GM12892 (cell line): ENCODE measurements around the gene EDA.

Experiments
- DNase-seq: peaks from one replicate; pipeline ENCODE4 v3.0.0; 2011; ENCODE audit not compliant: insufficient read length
- FAIRE-seq: peaks from 2 replicates; lab custom pipeline; 2011; peaks lifted over from hg19 to GRCh38; lab: Jason Lieb, UNC
- POLR2A ChIP-seq: IDR thresholded peaks from 2 replicates; pipeline ENCODE4 v1.6.1; 2011; ENCODE audit warnings: low read depth, low read length, control low read depth
- POLR2AphosphoS5 ChIP-seq: IDR thresholded peaks from 2 replicates; pipeline ENCODE4 v1.6.1; 2011; ENCODE audit warnings: low read depth, low read length, control low read depth
- TAF1 ChIP-seq: IDR thresholded peaks from 2 replicates; pipeline ENCODE4 v1.6.1; 2011; ENCODE audit warnings: low read depth, mild to moderate bottlenecking, control low read depth, low read length, borderline replicate concordance

The EDA gene

DNA sequence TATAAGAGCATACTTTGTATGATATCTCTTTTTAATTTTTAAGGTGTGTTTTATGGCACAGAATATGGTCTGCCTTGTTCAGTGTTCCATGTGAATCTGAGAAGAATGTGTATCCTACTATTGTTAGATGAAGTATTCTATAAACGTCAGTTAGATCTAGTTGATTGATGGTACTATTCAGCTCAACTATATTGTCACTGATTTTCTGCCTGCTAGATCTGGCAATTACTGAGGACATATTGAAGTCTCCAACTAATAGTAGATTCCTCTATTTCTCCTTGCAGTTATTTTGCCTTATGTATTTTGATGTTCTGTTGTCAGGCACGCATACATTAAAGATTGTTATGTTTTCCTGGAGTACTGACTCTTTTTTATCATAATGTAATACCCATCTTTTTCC lies 394.1 kb downstream of the EDA start:
- DNase-seq (no peak), FAIRE-seq (no peak)
- no peak for TF ChIP-seq POLR2A
- no peak for TF ChIP-seq TAF1
- no peak for TF ChIP-seq POLR2AphosphoS5

DNA sequence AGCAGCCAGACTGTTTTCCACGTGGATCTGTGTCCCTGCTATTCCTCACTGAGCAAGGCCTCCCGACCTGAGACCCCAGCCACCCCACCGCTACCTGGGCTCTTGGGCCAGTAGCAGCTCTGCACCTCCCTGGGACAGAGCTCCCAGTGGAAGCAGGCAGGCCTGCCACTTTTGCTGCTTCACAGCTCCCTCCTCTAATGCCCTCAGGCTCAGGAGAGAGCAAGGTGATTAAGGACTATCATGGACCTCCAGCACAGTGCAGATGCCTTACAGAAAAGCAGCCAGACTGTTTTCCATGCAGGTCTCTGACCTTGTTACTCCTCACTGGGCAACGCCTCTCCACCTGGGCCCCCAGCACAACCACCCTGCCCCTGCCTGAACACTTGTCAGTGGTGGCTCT lies 396.8 kb downstream of the EDA start:
- no peak for FAIRE-seq
- DNase-seq: no peak
- TF ChIP-seq TAF1 (no peak), POLR2AphosphoS5 (no peak), POLR2A (no peak)

DNA sequence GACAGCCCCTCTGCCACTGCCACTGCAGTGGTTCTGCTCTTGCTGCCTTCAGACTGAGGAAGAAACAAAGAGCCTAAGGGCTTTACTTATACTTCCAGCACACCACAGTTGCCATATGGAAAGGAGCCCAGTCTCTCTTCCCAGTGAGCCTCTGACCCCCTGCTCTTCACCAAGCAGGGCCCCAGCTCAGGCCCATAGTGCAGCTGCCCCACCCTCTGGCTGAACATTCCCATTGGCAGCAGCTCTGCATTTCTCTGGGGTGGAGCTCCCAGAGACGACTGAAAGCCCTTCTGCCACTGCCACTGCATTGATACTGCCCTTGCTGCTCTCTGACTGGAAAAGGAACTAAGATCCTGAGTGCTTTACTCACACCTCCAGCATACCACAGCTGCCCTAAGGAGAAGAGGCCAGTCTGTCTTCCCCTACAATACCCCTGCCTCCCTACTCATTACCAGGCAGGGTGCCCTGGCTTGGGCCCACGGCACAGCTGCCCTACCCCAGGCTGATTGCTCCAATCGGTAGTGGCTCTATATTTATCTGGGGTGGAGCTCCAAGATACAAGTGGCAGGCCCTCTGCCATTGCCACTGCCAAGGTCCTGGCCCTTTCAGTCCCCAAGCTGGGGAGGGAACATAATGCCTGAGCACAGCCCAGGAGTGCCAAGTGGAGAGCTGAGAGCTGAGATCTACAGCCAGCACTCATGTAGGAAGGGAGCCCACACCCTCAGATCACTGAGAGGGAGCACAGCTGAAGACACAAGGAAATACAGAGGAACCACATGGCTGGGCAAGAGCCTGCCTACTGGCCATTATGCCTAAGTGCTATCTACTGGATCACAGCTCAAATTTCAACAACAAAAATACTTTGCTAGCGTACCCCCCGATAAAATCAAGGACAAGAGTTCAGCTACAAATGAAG lies 397.8 kb downstream of the EDA start:
- DNase-seq: no peak
- no peak for FAIRE-seq
- TF ChIP-seq POLR2A (no peak), TAF1 (no peak), POLR2AphosphoS5 (no peak)

DNA sequence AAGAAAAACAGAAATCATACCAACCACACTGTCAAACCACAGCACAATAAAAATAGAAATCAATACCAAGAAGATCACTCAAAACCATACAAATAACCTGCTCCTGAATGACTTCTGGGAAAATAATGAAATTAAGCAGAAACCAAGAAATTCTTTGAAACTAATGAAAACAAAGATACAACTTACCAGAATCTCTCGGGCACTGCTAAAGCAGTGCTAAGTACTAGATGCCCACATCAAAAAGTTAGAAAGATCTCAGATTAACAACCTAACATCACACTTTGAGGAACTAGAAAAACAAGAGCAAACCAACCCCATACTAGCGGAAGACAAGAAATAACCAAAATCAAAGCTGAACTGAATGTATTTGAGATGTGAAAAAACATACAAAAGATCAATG lies 400.6 kb downstream of the EDA start:
- no peak for TF ChIP-seq POLR2A
- no peak for TF ChIP-seq TAF1
- no peak for TF ChIP-seq POLR2AphosphoS5
- no peak for FAIRE-seq
- DNase-seq: no peak

DNA sequence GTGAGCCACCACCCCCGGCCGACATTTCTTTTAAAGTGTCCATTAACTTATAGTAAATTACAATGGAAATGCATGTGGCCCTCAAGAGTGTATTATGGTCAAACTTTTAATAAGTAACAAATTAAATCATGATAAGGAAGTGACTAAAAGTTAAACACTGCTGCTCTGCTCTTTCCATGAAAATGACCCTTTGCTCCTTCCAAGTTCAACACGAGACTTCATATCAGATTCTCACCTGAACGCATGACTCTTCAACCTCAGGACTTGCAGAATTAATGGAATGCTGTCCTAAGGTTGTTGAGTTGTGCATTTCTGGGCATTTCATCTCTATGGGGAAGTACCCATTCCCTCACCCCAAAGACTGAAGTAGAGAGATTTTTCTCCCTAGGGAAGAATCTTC lies 406.7 kb downstream of the EDA start:
- DNase-seq (no peak), FAIRE-seq (no peak)
- TF ChIP-seq TAF1 (no peak), POLR2AphosphoS5 (no peak), POLR2A (no peak)

DNA sequence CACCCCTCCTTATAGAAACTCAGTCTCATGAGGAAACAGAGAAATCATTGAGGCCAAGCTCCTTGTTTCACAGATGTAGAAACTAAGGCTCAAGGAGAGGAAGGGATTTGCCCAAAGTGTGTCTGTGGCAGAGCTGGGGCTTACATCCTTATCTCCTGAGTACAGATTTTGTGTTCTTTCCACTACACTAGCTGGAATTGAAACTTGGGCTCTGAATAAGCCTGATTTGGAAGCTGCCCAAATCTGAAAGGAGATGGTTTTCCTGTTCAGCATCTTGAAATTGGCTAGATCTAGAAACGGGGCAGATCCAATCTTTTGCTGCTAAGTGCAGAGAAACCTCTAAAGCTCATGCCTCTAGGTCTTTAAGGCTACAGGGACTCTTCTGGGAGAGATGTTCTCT lies 409.6 kb downstream of the EDA start:
- FAIRE-seq (no peak), DNase-seq (no peak)
- no peak for TF ChIP-seq TAF1

DNA sequence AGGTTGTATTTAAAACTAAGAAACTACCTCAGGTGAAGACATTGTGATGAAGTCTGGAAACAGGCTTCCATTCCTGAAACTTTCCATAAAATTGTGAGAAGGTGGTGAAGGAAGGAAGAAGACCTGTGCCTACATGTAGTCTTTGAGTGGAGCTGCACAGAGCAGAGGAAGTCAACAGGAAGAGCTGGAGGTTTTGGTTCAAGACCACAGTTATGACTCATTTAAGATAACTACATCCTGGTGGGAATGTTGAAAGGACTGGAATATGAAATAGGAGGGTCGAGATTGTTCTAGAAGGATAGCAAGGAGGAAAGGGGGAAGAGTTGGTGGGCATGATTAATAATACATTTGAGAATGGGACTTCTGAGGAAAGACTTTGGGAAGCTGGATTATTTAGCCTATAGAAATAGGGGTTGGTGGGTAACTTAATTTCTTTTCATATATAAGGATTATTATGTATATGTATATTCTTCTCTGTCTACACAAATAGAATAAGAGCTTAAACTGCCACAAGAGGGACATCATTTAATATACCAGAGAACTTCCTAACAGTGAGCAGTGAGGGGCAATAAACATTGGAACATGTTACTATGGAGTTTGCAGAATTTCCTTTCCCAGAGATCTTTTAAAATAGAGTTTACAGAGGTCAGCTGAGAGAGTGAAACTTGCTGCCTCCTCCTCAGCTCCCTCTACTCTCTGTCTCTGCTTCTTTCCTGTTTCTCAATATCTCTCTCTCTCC lies 410.4 kb downstream of the EDA start:
- FAIRE-seq: no peak

DNA sequence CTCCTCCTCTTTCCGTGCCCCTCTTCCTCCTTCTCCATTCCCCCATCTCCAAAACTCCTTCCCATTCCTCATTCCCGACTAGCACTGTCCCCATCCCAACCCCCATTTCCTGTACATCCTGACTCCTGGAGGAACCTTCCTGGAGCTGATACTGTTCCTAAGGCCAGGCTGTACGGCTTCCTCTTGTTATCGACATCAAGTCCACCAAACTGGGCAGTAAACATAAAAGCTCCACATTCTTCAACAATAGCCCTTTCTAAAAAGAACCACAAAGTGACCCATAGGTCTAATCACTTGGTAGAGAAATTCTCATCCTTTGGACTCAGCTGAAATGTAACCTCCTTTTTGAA lies 410.9 kb downstream of the EDA start:
- TF ChIP-seq POLR2AphosphoS5 (no peak), POLR2A (no peak), TAF1 (no peak)
- FAIRE-seq (no peak), DNase-seq (no peak)

More for the DNA sequence above, 410.4 kb downstream of the EDA start:
- TF ChIP-seq POLR2A (no peak), TAF1 (no peak), POLR2AphosphoS5 (no peak)
- no peak for DNase-seq

DNA sequence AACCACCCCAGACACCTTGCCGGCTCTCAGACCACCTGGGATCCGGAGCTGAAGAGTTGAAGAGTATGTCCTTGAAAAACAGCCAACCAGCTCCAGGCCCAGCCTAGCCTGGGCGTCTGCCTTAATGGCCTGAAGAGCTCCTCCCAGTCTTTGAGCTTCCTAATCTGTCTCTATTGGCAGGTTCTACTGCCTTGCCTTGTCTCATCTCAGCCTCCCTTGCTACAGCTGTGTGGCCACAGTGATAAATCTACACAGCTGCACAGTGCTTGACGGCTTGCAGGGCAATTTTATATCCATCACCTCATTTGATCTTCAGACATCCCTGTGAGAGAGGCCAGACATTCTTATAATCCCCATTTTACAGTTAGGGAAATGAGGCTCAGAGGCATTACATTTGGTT lies 413.9 kb downstream of the EDA start:
- DNase-seq: no peak
- TF ChIP-seq POLR2AphosphoS5: no peak
- no peak for TF ChIP-seq TAF1
- no peak for TF ChIP-seq POLR2A
- FAIRE-seq: no peak

DNA sequence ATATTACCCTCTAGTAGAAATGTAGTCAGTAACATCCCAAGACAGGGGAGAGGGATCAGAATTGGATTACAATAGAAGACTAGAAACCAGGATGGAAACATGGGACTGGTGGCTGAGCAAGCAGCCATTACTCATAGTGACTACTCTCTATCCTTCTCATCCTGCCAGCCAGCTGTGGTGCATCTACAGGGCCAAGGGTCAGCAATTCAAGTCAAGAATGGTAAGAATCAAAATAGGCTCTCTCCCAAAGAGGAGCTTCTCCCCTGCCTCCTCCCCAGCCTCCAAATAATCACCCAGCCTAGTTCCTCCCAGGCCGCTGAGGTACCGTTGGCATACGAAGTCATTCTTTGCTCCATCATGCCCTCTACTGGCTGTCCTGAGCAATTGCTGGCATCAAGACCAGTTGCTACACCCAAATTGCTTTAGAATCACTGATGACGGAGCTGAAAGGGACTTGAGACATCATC lies 414.4 kb downstream of the EDA start:
- TF ChIP-seq POLR2A (no peak), TAF1 (no peak), POLR2AphosphoS5 (no peak)
- DNase-seq (peak; percentile 32), FAIRE-seq (peak; percentile 93)

DNA sequence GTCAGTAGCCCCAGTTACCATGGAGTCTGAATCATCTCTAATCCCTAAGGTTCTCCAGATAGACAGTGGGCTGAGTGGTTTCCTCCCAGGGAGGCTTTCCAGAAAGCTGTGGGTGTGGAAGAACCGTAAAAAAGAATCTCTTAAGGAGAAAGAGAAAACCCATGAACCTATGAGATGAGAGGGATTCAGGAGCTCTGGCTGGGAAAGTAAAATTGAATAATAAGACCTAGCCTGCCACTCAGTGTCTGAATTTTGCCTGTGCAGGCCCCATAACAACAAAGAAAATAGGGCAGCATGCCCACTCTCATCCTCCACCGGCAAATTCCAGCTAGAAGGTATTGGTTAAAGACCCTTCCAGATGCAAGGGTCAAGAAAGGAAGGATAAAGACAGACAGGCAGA lies 416.9 kb downstream of the EDA start:
- DNase-seq: no peak
- no peak for TF ChIP-seq TAF1
- TF ChIP-seq POLR2AphosphoS5: no peak
- no peak for TF ChIP-seq POLR2A
- FAIRE-seq: no peak

DNA sequence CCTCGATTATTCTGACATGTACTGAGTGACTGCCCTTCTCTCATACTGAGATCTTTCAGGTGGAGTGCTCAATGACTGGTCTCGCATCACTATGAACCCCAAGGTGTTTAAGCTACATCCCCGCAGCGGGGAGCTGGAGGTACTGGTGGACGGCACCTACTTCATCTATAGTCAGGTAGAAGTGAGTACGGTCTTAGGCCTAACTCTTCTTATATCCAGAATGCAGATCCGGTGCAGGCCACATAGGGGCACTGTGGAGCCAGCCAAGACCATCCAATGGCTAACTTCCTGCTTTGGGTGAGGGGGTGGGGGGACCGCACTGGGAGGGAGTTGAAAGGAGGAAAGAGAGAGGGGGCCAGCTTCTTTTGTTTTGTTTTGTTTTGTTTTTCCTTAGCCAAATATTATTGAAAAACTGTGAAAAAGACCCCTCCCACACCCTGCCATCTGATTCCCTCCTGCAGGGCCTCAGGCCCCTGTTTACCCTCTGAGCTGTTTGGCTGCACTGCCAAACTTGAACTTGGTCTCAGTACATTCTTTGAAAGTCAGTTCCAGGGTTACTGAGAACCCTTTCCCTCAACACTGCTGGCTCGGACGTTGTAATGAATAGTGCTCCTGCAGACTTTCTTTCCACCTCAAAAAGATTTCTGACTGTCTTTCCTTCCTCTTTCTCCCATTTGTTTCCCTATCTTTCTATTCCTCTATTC lies 417.6 kb downstream of the EDA start:
- DNase-seq: no peak
- FAIRE-seq: peak; percentile 67
- TF ChIP-seq TAF1 (no peak), POLR2A (no peak), POLR2AphosphoS5 (no peak)

DNA sequence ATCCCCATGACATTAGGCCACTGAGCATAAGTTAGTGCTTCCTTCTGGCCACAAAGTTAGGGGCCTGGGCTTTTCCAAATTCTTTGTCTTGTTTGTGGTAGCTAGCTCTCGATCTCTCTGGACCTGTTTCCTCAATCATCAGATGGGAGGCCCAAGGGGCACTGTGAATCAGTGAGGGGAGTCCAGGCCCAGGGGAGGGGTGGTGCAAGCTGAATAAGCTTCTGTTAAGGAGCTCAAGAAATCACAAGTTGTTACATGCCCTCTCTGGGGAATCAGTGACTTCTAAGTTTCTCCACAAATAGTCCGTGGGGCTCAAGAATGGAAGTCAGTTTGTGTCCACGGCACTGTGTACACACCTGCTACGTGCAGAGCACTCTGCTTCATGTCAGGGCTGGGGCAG lies 418.7 kb downstream of the EDA start:
- FAIRE-seq: no peak
- no peak for DNase-seq
- TF ChIP-seq POLR2AphosphoS5 (no peak), TAF1 (no peak), POLR2A (no peak)
